Hematopoietic multipotent progenitor cell treated with erythropoietin and hydrocortisone succinate and interleukin-3 and kit ligand, for 6 days (in vitro differentiated cells): Measurements from ENCODE around the gene TEX30.

Experiments used
- DNase-seq: peaks from one replicate; pipeline ENCODE4 v3.0.0-alpha.2; 2015

Gene TEX30

GRCh38 chr13:102777736-102778135, 4.2 kb upstream of the TEX30 start:
- no peak for DNase-seq

GRCh38 chr13:102776271-102776670, 2.7 kb upstream of the TEX30 start:
- no peak for DNase-seq

DNA sequence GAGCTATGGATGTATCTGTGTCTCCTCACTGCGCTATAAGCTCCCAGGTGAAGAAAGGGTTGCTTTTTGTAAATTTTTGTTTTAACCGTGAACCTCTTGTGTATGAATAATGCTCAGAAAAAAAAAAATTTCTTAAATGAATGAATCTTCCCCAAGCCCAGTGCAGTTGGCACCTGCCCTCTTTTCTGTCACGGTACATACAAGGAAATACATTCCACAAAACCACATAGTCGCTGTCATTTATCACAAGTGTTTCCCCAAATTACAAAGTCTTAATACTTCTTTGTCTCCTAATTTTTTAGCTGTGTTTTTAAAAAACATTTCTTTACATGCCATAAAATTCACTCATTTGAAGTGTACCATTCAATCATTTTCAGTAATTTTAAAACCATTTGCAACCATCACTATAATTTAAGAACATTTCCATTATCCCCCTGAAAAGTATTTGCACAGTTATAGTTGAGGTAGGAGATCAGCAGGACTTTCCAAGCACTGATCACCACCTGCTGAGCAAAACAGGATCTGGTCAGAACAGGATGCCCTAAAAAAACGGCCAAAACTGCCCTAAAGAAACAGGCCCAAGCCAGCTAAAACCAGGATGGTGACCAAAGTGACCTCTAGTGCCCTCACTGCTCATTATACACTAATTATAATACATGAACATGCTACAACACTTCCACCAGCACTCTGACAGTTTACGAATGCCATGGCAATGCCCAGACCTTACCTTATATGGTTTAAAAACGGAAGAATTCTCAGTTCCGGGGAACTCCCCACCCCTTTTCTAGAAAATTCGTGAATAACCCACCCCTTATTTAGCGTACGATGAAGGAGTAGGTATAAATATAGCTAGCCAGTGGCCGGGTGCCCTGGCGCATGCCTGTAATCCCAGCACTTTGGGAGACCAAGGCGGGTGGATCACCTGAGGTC, 1.3 kb upstream of the TEX30 start:
- peak; percentile 40 for DNase-seq

GRCh38 chr13:102774214-102774568, 605 bp upstream of the TEX30 start:
- DNase-seq: no peak

GRCh38 chr13:102772042-102772425, 1.6 kb downstream of the TEX30 start:
- no peak for DNase-seq

DNA sequence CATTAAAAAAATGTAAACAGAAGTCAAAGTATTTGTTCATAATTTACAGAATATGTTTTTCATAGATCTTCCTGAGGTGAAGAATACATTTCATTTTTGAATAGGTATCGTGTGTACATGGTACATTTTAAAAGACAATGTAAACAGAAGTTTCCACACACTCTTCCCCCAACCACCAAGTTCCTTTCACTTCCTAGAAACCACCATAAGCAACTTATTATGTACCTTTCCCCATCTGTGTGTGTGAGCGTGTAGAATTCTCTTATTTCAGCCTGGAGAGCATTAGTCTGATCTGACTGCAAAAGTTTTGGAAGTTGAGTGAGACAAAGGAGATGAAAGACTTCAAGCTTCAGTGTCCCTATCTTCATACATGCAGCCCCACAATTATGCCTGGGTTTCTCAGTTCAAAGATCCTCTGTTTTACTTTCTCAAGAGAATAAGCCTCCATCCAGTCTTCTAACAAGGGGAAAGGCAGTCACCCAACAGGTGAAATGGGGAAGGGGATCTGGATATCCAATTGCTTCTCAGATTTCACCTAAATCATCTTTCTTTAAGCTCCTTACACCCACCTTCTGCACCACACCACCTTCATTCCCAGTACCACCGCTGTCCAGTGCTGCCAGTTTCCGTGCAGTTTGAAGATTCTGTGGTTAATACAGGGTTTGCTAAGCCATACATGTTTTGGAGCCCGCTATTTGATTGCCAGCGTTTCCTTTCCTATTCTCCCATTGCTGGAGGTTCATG, 2.1 kb downstream of the TEX30 start:
- DNase-seq: peak; percentile 36

DNA sequence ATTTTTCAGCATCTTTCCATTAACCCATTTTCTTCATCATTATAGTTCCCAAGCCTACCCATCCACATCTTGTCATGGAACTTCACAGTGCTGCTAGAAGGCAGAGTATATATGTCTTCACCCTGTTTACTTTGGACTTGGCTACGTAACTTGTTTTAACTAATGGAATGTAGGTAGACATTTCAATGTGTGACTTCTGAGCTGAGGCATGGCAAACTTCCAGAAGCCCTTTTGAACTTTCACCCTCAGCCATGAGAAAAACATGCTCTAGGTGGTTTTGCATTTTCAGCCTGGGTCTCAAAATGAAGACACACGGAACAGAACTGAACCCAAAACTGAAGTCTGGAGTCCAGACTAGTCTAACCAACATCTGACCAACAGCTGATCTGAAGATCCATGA, 3.2 kb downstream of the TEX30 start:
- no peak for DNase-seq

- DNase-seq: peak; percentile 33
Observed at GRCh38 chr13:102769679-102770078, 3.9 kb downstream of the TEX30 start.

DNA sequence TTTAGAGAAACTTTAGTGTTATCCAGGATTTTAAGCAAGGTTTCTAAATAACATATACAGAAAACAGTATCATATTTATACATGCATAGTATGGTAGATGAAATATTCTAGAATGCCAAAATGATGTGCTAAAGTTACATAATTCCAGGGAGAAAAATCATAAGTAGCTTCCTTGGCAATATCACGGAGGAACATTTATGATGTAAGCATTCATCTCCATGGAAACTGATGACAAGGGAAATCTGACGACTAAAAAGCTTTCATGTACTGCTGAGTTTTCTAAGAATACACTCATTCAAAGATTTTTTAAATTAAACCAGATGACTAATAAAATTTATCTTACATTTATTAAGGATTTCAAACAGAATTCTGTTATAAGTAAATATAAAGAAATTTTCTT, 4.7 kb downstream of the TEX30 start:
- DNase-seq: no peak

DNA sequence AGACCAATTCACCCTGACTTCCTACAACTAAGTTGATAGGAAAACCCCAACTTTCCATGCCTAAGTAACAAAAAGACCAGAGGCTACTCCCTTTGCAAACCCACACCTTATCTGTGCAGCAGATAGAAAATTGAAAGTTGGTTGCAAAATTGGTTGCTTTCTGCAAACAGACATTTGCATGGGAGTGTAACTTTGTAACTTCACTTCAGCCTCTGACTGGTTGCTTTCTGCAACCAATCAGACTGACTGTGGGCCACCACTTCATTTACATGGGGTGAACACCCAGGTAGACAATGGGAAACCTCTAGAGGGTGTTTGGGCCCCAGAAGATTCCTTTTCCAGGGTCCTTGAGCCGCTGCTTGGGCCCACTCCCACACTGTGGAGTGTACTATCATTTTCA, 9.8 kb downstream of the TEX30 start:
- no peak for DNase-seq

DNA sequence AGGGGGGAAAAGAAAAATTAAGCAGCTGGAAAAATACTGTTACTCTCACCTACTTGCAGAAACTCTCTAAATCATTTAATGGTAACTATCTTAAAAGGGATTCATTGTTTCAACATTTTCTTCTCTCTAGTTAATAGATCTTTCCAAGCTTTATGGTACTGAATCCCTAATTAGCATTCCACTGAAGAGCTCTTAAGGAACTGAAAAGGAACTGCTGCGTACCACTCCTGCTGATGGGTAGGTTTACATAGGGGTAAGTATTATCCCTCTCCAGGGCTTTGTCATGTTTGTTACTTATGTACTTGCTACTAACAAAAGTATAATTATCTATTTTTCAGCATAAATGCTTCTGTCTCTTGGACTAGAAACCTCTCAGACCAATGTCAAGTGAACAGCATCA, 12.5 kb downstream of the TEX30 start:
- DNase-seq: no peak

DNA sequence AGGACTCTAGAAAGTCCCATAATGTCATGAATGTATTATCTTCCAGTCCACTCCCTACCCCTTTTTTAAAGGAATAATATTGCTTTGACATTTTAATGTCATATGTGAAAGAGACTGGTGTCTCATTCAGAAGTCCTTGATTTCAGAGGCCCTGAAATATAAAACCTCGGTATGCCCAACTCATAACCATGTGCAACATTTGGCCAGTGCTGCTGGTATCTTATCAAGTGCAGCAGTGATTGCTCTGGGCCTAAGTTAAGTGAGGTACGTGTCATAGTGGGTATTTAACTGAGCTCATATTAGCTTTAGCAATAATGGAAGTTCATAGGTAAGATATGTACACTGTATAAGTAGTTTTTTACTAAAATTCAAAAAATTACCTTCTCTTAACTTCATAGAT, 14.7 kb downstream of the TEX30 start:
- no peak for DNase-seq

DNA sequence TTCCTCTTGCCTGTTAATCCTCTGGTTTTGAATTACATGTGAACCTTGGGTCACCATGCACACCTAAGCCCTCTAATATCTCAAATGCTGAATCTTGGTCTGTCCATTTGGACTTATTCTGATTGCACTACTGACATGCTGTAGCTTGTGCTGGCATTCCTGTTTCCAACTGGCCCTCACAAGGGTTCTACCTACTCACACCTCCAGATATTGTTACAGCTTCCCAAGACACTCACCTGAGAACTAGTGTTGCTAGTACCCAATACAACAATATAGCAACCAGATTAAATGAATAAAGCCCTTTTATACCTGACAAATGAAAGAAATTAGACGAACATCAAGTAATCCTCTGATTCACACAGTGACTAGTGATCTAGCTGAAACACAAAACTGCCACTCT, 16.6 kb downstream of the TEX30 start:
- no peak for DNase-seq

- peak; percentile 57 for DNase-seq
Observed at GRCh38 chr13:102751886-102752285, 21.7 kb downstream of the TEX30 start.

GRCh38 chr13:102742506-102742905, 31.1 kb downstream of the TEX30 start:
- no peak for DNase-seq

DNA sequence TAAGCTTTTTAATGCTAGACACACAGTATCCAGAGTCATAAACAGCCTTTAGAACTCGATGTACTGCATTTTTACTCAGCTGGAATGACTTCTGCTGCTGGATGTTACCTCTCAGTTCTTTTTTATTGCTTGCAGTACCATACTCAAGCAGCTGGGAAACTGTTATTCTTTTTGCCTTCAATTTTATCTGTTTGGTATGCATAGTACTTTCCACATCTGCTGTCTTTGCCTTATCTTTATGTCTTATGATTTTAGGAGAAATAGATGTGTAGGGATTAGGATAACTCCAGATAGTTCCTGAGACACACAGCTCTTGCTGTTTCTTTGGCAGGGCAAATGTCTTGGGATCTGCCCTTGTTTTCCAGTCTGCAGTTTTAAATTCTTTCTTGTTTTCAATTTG, 31.5 kb downstream of the TEX30 start:
- DNase-seq: no peak

DNA sequence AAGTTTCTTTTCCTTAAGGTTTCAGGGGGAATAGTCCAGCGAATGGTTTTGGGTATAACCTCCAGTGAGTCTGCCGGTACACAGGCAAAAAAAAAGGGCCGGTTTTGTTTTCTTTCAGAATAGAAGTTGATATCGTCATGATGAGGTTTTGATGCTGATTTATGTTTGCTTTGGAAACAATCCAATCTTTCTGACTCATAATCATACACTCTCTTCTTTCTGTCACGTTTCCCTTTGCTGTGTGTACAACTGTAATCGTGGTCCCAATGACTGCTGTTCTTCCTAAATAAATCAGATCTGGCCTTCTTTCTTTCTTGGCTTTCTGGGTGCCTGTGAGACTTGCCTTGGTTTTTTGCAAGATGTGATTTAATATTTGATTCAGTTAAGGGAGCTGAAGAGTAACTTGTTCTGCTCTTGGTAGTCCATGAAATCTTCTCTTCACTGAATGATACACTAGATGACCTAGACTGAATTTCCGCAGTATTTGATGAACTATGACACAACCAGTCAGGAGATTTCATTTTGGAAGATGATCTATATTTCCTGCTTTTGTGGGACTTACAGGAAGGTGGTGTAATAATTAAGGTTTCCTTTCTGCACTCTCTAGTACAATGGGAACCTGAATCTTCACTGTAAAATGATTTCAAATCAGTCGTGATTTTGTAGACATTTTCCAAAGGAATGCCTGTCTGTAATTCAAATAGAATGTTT, 43.9 kb downstream of the TEX30 start:
- peak; percentile 17 for DNase-seq

GRCh38 chr13:102726430-102726829, 47.2 kb downstream of the TEX30 start:
- DNase-seq: peak; percentile 55

- peak; percentile 49 for DNase-seq
Observed at GRCh38 chr13:102724923-102725322, 48.7 kb downstream of the TEX30 start.

DNA sequence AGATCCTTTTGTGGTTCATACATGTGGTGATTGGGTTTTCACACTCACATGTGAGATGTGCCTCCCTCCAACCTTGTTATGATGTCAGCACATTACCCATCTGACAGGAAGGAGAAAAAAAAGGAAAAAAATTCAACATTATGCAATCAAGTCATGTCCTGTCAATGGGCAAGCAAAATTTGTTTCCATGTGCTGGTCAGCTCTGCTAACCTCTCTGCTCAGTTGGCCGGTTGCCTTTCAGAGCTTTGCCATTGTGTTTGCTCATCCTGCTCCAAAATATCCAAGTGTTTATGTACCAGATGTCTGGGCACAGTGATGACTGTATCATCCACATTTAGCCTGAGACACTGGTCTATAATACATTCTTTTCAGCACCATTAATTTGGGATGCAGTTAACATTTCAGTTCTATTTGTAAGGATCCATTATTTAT, 51.8 kb downstream of the TEX30 start:
- no peak for DNase-seq

DNA sequence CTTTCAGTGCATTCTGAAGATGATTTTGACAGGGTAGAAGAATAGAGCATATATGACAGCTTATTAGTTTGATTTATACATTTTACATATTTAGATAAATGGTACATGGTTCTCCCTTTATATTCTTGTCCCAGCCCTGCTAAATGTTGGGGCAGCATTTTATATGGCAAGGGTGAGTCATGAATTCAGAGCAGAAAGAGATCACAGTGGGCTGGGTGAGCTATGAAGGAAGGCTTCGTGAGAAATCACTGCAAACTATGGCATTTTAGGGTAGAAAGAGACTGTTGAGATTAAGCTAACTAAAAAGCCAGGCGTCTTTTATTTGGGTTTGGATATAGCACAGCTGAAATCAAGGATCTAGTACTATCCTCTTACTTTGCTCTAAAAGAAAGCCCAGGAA, 54.8 kb downstream of the TEX30 start:
- DNase-seq: no peak
